Measurements from ENCODE around the gene PLAGL2.

- TF ChIP-seq CTCF (IDR thresholded peaks at IDR 0.05; ENCODE audit: poor library complexity) (no peak), EZH2 (IDR thresholded peaks at IDR 0.05; ENCODE audit: borderline replicate concordance) (no peak)
These were observed 1.1 kb upstream of the PLAGL2 start for GRCh38 chr20:32208499-32209154.
